Gastroesophageal sphincter (tissue), 3 donors: Measurements from ENCODE around the gene DUSP8.

Source experiments
- EP300 ChIP-seq: sonication (generic); formaldehyde crosslinking; IDR thresholded peaks from one replicate; pipeline ENCODE4 v1.6.1; 2017; ENCODE audit warnings: antibody characterized with exemption, mild to moderate bottlenecking
- POLR2A ChIP-seq, 2 donors: fragments of 450-650 bp; IDR thresholded peaks; one replicate each; pipeline ENCODE4 v1.6.1; 2017; ENCODE audit warnings: antibody characterized with exemption in 2 of 2, mild to moderate bottlenecking in 2 of 2, moderate library complexity in 1 of 2
- POLR2AphosphoS5 ChIP-seq: sonication (generic); formaldehyde crosslinking; IDR thresholded peaks from one replicate; pipeline ENCODE4 v1.6.1; 2017; ENCODE audit warnings: antibody characterized with exemption
- TF ChIP-seq, protein P1 (sequence below), 4 experiments: fragments of 200-600 bp in 2 of 4; fragments of 450-650 bp in 2 of 4; sonication (generic) in 1 of 4; IDR thresholded peaks; one replicate each; pipeline ENCODE4 v1.5.1; 2017 to 2019; ENCODE audit warnings: antibody characterized with exemption in 4 of 4, mild to moderate bottlenecking in 2 of 4, moderate library complexity in 2 of 4

DNA sequence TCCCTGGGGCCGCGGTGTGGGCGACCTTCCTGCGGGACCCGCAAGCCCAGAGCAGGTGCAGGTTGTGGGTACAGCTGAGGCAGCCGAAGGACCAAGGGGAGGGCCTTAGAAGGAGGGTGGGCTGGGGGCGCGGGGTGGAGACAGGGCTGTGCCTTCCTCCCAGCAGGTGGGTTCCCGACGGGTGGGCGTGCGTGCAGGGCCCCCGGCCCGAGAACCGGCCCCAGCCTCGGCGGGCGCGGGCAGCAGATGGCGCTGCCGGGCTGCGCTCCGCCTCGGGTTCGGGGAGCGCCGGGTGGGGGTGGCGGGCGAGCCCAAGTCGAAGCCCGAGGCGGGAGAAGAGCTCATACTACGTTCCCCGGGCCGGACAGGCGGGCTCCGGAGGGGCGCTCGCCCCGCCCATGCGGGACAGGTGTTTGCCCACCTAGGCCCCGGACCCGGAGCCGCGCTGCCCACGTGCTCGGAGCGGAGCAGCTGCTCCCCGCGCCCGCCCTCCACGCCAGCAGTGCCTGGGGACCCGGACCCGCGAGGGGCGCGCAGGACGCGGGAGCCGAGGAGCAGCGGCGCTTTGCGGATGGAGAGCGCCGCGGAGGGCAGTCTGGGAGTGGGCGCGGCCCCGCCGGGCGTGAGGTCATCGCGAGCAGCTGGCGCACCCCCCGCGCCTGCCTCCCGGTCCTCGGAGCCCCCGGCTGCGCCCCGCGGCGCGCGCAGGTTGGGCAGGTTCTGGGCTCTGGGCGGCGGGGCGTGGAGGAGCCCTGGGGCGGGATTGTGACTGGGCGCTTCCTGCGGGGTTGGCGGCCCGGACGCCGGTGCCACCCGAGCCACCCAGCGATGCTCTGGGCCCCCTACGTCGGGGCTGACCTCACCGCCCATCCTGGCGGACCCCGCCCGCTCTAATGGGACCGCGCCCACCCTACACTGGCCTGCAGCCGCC is 25.3 kb downstream of the DUSP8 start:
- TF ChIP-seq, protein P1, sequence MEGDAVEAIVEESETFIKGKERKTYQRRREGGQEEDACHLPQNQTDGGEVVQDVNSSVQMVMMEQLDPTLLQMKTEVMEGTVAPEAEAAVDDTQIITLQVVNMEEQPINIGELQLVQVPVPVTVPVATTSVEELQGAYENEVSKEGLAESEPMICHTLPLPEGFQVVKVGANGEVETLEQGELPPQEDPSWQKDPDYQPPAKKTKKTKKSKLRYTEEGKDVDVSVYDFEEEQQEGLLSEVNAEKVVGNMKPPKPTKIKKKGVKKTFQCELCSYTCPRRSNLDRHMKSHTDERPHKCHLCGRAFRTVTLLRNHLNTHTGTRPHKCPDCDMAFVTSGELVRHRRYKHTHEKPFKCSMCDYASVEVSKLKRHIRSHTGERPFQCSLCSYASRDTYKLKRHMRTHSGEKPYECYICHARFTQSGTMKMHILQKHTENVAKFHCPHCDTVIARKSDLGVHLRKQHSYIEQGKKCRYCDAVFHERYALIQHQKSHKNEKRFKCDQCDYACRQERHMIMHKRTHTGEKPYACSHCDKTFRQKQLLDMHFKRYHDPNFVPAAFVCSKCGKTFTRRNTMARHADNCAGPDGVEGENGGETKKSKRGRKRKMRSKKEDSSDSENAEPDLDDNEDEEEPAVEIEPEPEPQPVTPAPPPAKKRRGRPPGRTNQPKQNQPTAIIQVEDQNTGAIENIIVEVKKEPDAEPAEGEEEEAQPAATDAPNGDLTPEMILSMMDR (IDR thresholded peaks at IDR 0.05): peak in 3 of 4 experiments; percentile 89 to 97 (median 91)
- TF ChIP-seq POLR2AphosphoS5 (no peak), POLR2A (IDR thresholded peaks at IDR 0.05) (no peak), EP300 (no peak)
